GM03348 (cell line): Measurements from ENCODE around the gene RFX2.
"Not testable (repeated sequence)": the region's sequence is repeated elsewhere in the genome, so short reads cannot be mapped to it uniquely, and the experiment has no call there.

Source experiments
- DNase-seq: peaks from one replicate; pipeline ENCODE4 v3.0.0; 2012; ENCODE audit warnings: low spot score

Gene RFX2

GRCh38 chr19:5971714-5972354 is 138.5 kb downstream of the RFX2 start:
- DNase-seq: no peak

GRCh38 chr19:5969476-5969875 is 140.8 kb downstream of the RFX2 start:
- no peak for DNase-seq

GRCh38 chr19:5968431-5969373 is 141.6 kb downstream of the RFX2 start:
- no peak for DNase-seq

GRCh38 chr19:5967994-5968430 is 142.3 kb downstream of the RFX2 start:
- peak; percentile 86 for DNase-seq

GRCh38 chr19:5967571-5967970 is 142.7 kb downstream of the RFX2 start:
- DNase-seq: no peak

GRCh38 chr19:5966941-5967340 is 143.4 kb downstream of the RFX2 start:
- no peak for DNase-seq

- DNase-seq: peak; percentile 83
Measured at GRCh38 chr19:5966215-5966614, 144.1 kb downstream of the RFX2 start.

- DNase-seq: no peak
Measured at GRCh38 chr19:5964816-5965565, 145.3 kb downstream of the RFX2 start.

- no peak for DNase-seq
Measured at GRCh38 chr19:5963855-5964254, 146.4 kb downstream of the RFX2 start.

- DNase-seq: not testable (repeated sequence)
Measured at GRCh38 chr19:5963259-5963658, 147.0 kb downstream of the RFX2 start.

GRCh38 chr19:5961969-5962945 is 148.0 kb downstream of the RFX2 start:
- DNase-seq: peak; percentile 65

- DNase-seq: not testable (repeated sequence)
Measured at GRCh38 chr19:5961641-5961968, 148.7 kb downstream of the RFX2 start.

GRCh38 chr19:5960005-5961001 is 150.0 kb downstream of the RFX2 start:
- DNase-seq: no peak

- no peak for DNase-seq
Measured at GRCh38 chr19:5959260-5960004, 150.9 kb downstream of the RFX2 start.

GRCh38 chr19:5958851-5959122 is 151.5 kb downstream of the RFX2 start:
- no peak for DNase-seq

GRCh38 chr19:5958074-5958850 is 152.0 kb downstream of the RFX2 start:
- no peak for DNase-seq

- no peak for DNase-seq
Measured at GRCh38 chr19:5957170-5957569, 153.1 kb downstream of the RFX2 start.

GRCh38 chr19:5956728-5957127 is 153.6 kb downstream of the RFX2 start:
- DNase-seq: no peak

- no peak for DNase-seq
Measured at GRCh38 chr19:5956323-5956722, 154.0 kb downstream of the RFX2 start.
